Breast epithelium (tissue), 4 donors: ENCODE results near the gene KLK7. TPM values are rescaled to one million over a fixed set of nuclear protein-coding genes. Genes with fewer than 3 reads are reported as not detected.

Experiments used
- DNase-seq, 2 donors: peaks; one replicate each; pipeline ENCODE4 v3.0.0-alpha.2; 2019; ENCODE audit warnings: low spot score in 2 of 2
- H3K27ac ChIP-seq, 2 donors: fragments of 200-600 bp; sonication (generic) in 1 of 2; one replicate each; pipeline ENCODE4 v1.5.1; 2016 to 2019; ENCODE audit warnings: mild to moderate bottlenecking in 1 of 2
- H3K27me3 ChIP-seq, 2 donors: fragments of 200-600 bp; sonication (generic) in 1 of 2; one replicate each; pipeline versions ENCODE4 v1.5.1 to v1.6.0; 2017 to 2019; ENCODE audit warnings: control low read depth in 1 of 2, mild to moderate bottlenecking in 1 of 2
- H3K36me3 ChIP-seq: fragments of 200-600 bp; one replicate; pipeline ENCODE4 v1.5.1; 2019
- H3K4me1 ChIP-seq, 2 donors: fragments of 200-600 bp; sonication (generic); one replicate each; pipeline ENCODE4 v1.5.1; 2016 to 2019; ENCODE audit warnings: control low read depth in 1 of 2
- H3K4me3 ChIP-seq, 3 donors: fragments of 200-600 bp; sonication (generic); 1 replicate in 2 of 3; 2 replicates in 1 of 3; pipeline ENCODE4 v1.5.1; 2016 to 2019; ENCODE audit warnings: mild to moderate bottlenecking in 3 of 3, moderate library complexity in 2 of 3
- H3K9me3 ChIP-seq, 2 donors: fragments of 200-600 bp; sonication (generic) in 1 of 2; one replicate each; pipeline ENCODE4 v1.5.1; 2016 to 2019; ENCODE audit warnings: control low read depth in 1 of 2
- CTCF ChIP-seq, 3 donors: fragments of 450-650 bp; IDR thresholded peaks; one replicate each; pipeline ENCODE4 v1.5.1; 2016 to 2017; ENCODE audit warnings: antibody characterized with exemption in 3 of 3, mild to moderate bottlenecking in 3 of 3, moderate library complexity in 3 of 3
- POLR2A ChIP-seq: fragments of 450-650 bp; IDR thresholded peaks from one replicate; pipeline ENCODE4 v1.6.1; 2016; ENCODE audit warnings: antibody characterized with exemption, mild to moderate bottlenecking, moderate library complexity
- POLR2AphosphoS5 ChIP-seq, 3 donors: sonication (generic); formaldehyde crosslinking; IDR thresholded peaks; one replicate each; pipeline ENCODE4 v1.6.1; 2017; ENCODE audit warnings: antibody characterized with exemption in 3 of 3
- intact Hi-C: fragments of 100-400 bp; cut with DNase I; formaldehyde crosslinking; loops from one replicate; pipeline ENCODE4 v1.15.1; 2023; ENCODE audit warnings: low total_unique reads
- total RNA-seq, 3 donors: library from RNA; depleted of rRNA; stranded (reverse); fragments of >200 nt; gene quantifications; one replicate each; pipeline ENCODE4 v1.1.0, GENCODE V29; 2016

The KLK7 gene
- total RNA-seq, 3 donors from 2014 or later = 7.5 to 103 TPM; not detected in 1

DNA sequence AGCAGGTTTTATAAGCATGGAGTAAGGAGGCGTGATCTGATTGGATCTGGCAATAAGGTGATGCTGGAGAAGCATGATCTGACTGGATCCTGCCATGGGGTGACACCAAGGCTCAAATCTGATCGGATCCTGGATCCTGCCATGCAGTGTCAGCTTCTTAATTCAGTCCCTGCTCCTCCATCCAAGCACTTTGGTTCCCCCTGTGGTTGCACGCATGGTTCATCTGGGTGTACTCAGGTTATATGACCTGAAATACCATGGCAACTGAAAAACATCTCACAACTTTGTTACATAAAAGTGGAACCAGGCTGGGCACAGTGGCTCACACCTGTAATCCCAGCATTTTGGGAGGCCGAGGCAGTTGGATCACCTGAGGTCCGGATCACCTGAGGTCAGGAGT, 54.9 kb downstream of the KLK7 start:
- no peaks in the 10 kb centered on the region for H3K36me3 ChIP-seq
- intact Hi-C loops = no loop called here
- no peak overlapping the region for H3K4me3 ChIP-seq
- no peaks in the 10 kb centered on the region for H3K4me1 ChIP-seq
- DNase-seq = no peak
- peaks cover 0 to 4% of the 10 kb centered on the region in 2 donors for H3K27me3 ChIP-seq
- H3K27ac ChIP-seq = no peak overlapping the region
- TF ChIP-seq CTCF (IDR thresholded peaks at IDR 0.05) (no peak), POLR2A (no peak), POLR2AphosphoS5 (IDR thresholded peaks at IDR 0.05) (no peak)
- no peaks in the 10 kb centered on the region for H3K9me3 ChIP-seq

Other genes starting within 250 kb of the KLK7 start
- gene GPR32, start 213.5 kb downstream of the KLK7 start, total RNA-seq = not detected
- gene ACP4, start 193.5 kb downstream of the KLK7 start, total RNA-seq = not detected
- under 1 TPM in 2 of 3 donors, not detected in 1; 0.33 to 0.44 TPM for gene KLK1, start 160.1 kb downstream of the KLK7 start, total RNA-seq
- gene KLK15, start 150.3 kb downstream of the KLK7 start, total RNA-seq = not detected
- gene KLK3, start 129.0 kb downstream of the KLK7 start, total RNA-seq = 10 to 100 TPM in 1 of 3 donors, under 1 TPM in 1, not detected in 1; 0.32 to 45.2 TPM
- 10 to 100 TPM in 1 of 3 donors, under 1 TPM in 2; 0.44 to 14.7 (median 0.48) TPM for gene KLK2, start 110.5 kb downstream of the KLK7 start, total RNA-seq
- gene KLK4, start 72.5 kb downstream of the KLK7 start, total RNA-seq = not detected
- 100 to 1,000 TPM in 1 of 3 donors, 10 to 100 TPM in 1, not detected in 1; 16.1 to 182 TPM for gene KLK5, start 30.9 kb downstream of the KLK7 start, total RNA-seq
- 10 to 100 TPM in 1 of 3 donors, under 1 TPM in 1, not detected in 1; 0.98 to 14.8 TPM for gene KLK6, start 14.3 kb downstream of the KLK7 start, total RNA-seq
- 10 to 100 TPM in 2 of 3 donors, not detected in 1; 13.4 to 46.2 TPM for gene KLK8, start 17.7 kb upstream of the KLK7 start, total RNA-seq
- 10 to 100 TPM in 1 of 3 donors, 1 to 10 TPM in 1, not detected in 1; 3.3 to 13.9 TPM for gene KLK10, start 35.8 kb upstream of the KLK7 start, total RNA-seq
- gene KLK11, start 42.7 kb upstream of the KLK7 start, total RNA-seq = 10 to 100 TPM in 1 of 3 donors, 1 to 10 TPM in 1, not detected in 1; 5.6 to 21.1 TPM
- gene KLK12, start 51.1 kb upstream of the KLK7 start, total RNA-seq = not detected
- not detected for gene KLK13, start 81.2 kb upstream of the KLK7 start, total RNA-seq
- gene KLK14, start 99.0 kb upstream of the KLK7 start, total RNA-seq = under 1 TPM in 1 of 3 donors, not detected in 2; 0.98 TPM
- gene CTU1, start 124.5 kb upstream of the KLK7 start, total RNA-seq = 10 to 100 TPM in 1 of 3 donors, 1 to 10 TPM in 2; 5.6 to 10.1 (median 9.2) TPM
- gene SIGLEC9, start 141.0 kb upstream of the KLK7 start, total RNA-seq = 1 to 10 TPM; 3.4 to 7.0 (median 4.3) TPM
- 1 to 10 TPM in 2 of 3 donors, under 1 TPM in 1; 0.98 to 3.2 (median 1.8) TPM for gene SIGLEC7, start 158.4 kb upstream of the KLK7 start, total RNA-seq
- gene CD33, start 241.2 kb upstream of the KLK7 start, total RNA-seq = 10 to 100 TPM in 1 of 3 donors, 1 to 10 TPM in 2; 2.9 to 17.1 (median 6.3) TPM